Measurements from ENCODE around the gene AZIN2.

AZIN2 gene

DNA sequence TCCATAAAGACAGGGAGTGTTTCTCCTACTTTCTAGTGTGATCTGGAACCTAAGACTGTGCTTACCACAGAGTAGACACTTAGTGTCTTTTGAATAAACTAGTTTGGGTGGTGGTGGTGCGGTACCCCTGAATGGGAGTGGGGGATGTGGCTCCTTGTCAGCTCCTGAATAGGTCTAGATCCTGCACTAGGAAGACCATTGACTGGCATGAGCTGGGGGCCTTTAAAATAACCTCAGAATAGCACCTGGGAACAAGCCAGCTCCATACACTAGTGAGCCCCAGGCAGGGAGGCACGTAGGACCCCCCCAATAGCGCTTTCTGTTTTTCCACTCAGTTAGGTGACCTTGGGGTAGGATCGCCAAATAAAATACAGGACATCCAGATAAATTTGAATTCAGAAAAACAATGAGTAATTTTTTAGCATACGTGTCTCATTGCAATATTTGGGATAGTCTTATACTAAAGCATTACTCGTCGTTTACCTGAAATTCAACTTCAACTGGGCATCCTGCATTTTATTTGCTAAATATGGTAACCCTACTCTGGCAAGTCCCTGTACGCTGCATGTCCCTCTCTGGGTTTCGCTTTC is 45.6 kb downstream of the AZIN2 start:
- Histone ChIP-seq H3K4me3 (ENCODE audit: low read length) (peak overlapping the region; percentile 98), H3K9ac (ENCODE audit: low read length) (peak overlapping the region; percentile 97), H3K79me2 (ENCODE audit: low read length) (peaks cover 17% of the 10 kb centered on the region), H3K27me3 (ENCODE audit: low read depth, low read length) (no peaks in the 10 kb centered on the region), H4K20me1 (ENCODE audit: insufficient read depth, low read length) (no peaks in the 10 kb centered on the region), H3K9me3 (ENCODE audit: insufficient read depth, low read length) (no peaks in the 10 kb centered on the region), H2AFZ (ENCODE audit: low read depth, low read length) (peak overlapping the region; percentile 56; the same call in 1 of the 2 replicates), H3K4me2 (ENCODE audit: low read length) (peak overlapping the region; percentile 91), H3K36me3 (replicated peaks; ENCODE audit: low read depth, low read length) (peaks cover 2% of the 10 kb centered on the region), H3K4me1 (ENCODE audit: low read length) (peaks cover 14% of the 10 kb centered on the region), H3K27ac (ENCODE audit: low read length) (peak overlapping the region; percentile 84)
- TF ChIP-seq EZH2phosphoT487 (IDR thresholded peaks at IDR 0.05; ENCODE audit: low read depth): no peak
- TF ChIP-seq, protein P1, sequence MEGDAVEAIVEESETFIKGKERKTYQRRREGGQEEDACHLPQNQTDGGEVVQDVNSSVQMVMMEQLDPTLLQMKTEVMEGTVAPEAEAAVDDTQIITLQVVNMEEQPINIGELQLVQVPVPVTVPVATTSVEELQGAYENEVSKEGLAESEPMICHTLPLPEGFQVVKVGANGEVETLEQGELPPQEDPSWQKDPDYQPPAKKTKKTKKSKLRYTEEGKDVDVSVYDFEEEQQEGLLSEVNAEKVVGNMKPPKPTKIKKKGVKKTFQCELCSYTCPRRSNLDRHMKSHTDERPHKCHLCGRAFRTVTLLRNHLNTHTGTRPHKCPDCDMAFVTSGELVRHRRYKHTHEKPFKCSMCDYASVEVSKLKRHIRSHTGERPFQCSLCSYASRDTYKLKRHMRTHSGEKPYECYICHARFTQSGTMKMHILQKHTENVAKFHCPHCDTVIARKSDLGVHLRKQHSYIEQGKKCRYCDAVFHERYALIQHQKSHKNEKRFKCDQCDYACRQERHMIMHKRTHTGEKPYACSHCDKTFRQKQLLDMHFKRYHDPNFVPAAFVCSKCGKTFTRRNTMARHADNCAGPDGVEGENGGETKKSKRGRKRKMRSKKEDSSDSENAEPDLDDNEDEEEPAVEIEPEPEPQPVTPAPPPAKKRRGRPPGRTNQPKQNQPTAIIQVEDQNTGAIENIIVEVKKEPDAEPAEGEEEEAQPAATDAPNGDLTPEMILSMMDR (IDR thresholded peaks at IDR 0.05; ENCODE audit: low read depth, low read length): no peak

- Histone ChIP-seq H3K79me2 (ENCODE audit: low read length) (peaks cover 17% of the 10 kb centered on the region), H3K36me3 (replicated peaks; ENCODE audit: low read depth, low read length) (peaks cover 2% of the 10 kb centered on the region), H2AFZ (ENCODE audit: low read depth, low read length) (peak overlapping the region; percentile 57; the same call in 1 of the 2 replicates), H3K4me3 (ENCODE audit: low read length) (peak overlapping the region; percentile 98), H3K27me3 (ENCODE audit: low read depth, low read length) (no peaks in the 10 kb centered on the region), H4K20me1 (ENCODE audit: insufficient read depth, low read length) (no peaks in the 10 kb centered on the region), H3K4me2 (ENCODE audit: low read length) (peak overlapping the region; percentile 91), H3K4me1 (ENCODE audit: low read length) (peaks cover 14% of the 10 kb centered on the region), H3K27ac (ENCODE audit: low read length) (peak overlapping the region; percentile 95), H3K9ac (ENCODE audit: low read length) (peak overlapping the region; percentile 97), H3K9me3 (ENCODE audit: insufficient read depth, low read length) (no peaks in the 10 kb centered on the region)
- TF ChIP-seq EZH2phosphoT487 (IDR thresholded peaks at IDR 0.05; ENCODE audit: low read depth): no peak
- TF ChIP-seq, protein P1 (IDR thresholded peaks at IDR 0.05; ENCODE audit: low read depth, low read length): peak; percentile 81
Measured at GRCh38 chr1:33127001-33127823, 46.3 kb downstream of the AZIN2 start.

DNA sequence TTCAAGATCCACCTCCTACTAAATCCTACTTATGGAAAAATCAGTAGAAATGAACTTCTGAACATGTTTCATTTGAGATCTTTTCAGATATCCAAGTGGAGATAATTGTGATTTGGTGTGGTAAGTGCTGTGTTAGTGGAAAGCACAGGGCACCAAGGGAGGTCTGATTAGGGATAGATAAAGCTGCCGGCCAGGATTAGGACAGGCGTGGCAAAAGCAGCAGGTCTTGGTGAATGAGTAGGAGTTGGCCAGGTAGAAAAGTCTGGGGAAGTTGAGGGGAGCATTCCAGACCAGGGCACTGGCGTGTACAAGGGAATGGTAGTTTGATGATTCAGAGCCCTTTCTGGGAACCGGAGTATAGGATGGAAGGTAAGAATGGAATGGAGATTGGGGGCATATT is 47.8 kb downstream of the AZIN2 start:
- Histone ChIP-seq H3K27me3 (ENCODE audit: low read depth, low read length) (no peaks in the 10 kb centered on the region), H3K4me1 (ENCODE audit: low read length) (peaks cover 14% of the 10 kb centered on the region), H3K9me3 (ENCODE audit: insufficient read depth, low read length) (no peaks in the 10 kb centered on the region), H3K9ac (ENCODE audit: low read length) (no peak overlapping the region), H4K20me1 (ENCODE audit: insufficient read depth, low read length) (no peaks in the 10 kb centered on the region), H3K27ac (ENCODE audit: low read length) (0 out of 2 replicates have a peak overlapping the region, but pooled peaks have one; percentile 95), H3K4me2 (ENCODE audit: low read length) (peak overlapping the region; percentile 74), H3K79me2 (ENCODE audit: low read length) (peaks cover 17% of the 10 kb centered on the region), H3K4me3 (ENCODE audit: low read length) (peak overlapping the region; percentile 88; the same call in 1 of the 2 replicates), H3K36me3 (replicated peaks; ENCODE audit: low read depth, low read length) (peaks cover 2% of the 10 kb centered on the region), H2AFZ (ENCODE audit: low read depth, low read length) (no peak overlapping the region)
- no peak for TF ChIP-seq EZH2phosphoT487 (IDR thresholded peaks at IDR 0.05; ENCODE audit: low read depth)
- TF ChIP-seq, protein P1 (IDR thresholded peaks at IDR 0.05; ENCODE audit: low read depth, low read length): no peak

- no peak overlapping the region for H3K27ac ChIP-seq (ENCODE audit: low read length)
- H2AFZ ChIP-seq (ENCODE audit: low read depth, low read length): no peak overlapping the region
Measured at GRCh38 chr1:33130297-33130696, 49.3 kb downstream of the AZIN2 start.

More at GRCh38 chr1:33130297-33130696, 49.3 kb downstream of the AZIN2 start:
- no peak overlapping the region for H3K9ac ChIP-seq (ENCODE audit: low read length)
- H3K36me3 ChIP-seq (replicated peaks; ENCODE audit: low read depth, low read length): no peaks in the 10 kb centered on the region
- no peaks in the 10 kb centered on the region for H3K27me3 ChIP-seq (ENCODE audit: low read depth, low read length)
- no peak overlapping the region for H3K4me2 ChIP-seq (ENCODE audit: low read length)
- H3K79me2 ChIP-seq (ENCODE audit: low read length): peaks cover 17% of the 10 kb centered on the region
- no peaks in the 10 kb centered on the region for H4K20me1 ChIP-seq (ENCODE audit: insufficient read depth, low read length)
- no peaks in the 10 kb centered on the region for H3K9me3 ChIP-seq (ENCODE audit: insufficient read depth, low read length)
- no peak for TF ChIP-seq EZH2phosphoT487 (IDR thresholded peaks at IDR 0.05; ENCODE audit: low read depth)
- TF ChIP-seq, protein P1 (IDR thresholded peaks at IDR 0.05; ENCODE audit: low read depth, low read length): no peak
- H3K4me1 ChIP-seq (ENCODE audit: low read length): peaks cover 14% of the 10 kb centered on the region
- no peak overlapping the region for H3K4me3 ChIP-seq (ENCODE audit: low read length)
